Measurements from ENCODE around the gene OGFR.

The OGFR gene

DNA sequence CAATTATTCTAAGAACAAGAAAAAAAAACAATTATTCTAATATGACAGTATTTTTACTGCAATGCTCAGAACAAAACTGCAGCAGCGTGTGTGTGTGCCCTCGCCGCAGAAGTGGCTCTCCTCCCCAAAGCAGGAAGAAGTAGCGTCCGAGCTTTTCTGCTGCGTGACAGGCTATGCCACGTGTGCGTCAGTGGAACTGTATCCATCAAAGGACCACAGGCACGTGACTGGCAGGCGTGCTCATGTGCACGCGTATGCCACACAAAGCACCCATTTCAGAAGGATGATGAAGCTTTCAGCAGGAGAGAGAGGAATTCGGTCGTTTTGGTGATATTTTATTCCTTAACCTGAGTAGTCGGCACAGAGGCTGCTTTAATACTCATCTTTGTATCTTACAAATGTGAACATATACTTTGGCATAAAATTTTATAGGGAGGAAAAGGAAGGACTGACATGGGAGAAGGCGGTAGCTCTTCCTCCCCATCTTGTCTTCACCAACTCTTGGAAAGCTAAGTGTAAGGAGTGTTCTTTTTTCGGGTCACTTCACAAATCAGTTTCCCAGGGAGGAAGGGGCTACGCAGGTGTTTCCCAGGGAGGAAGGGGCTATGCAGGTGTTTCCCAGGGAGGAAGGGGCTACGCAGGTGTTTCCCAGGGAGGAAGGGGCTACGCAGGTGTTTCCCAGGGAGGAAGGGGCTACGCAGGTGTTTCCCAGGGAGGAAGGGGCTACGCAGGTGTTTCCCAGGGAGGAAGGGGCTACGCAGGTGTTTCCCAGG lies 53.6 kb downstream of the OGFR start:
- DNase-seq (ENCODE audit: low read depth): no peak
- TF ChIP-seq, protein P1, sequence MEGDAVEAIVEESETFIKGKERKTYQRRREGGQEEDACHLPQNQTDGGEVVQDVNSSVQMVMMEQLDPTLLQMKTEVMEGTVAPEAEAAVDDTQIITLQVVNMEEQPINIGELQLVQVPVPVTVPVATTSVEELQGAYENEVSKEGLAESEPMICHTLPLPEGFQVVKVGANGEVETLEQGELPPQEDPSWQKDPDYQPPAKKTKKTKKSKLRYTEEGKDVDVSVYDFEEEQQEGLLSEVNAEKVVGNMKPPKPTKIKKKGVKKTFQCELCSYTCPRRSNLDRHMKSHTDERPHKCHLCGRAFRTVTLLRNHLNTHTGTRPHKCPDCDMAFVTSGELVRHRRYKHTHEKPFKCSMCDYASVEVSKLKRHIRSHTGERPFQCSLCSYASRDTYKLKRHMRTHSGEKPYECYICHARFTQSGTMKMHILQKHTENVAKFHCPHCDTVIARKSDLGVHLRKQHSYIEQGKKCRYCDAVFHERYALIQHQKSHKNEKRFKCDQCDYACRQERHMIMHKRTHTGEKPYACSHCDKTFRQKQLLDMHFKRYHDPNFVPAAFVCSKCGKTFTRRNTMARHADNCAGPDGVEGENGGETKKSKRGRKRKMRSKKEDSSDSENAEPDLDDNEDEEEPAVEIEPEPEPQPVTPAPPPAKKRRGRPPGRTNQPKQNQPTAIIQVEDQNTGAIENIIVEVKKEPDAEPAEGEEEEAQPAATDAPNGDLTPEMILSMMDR (IDR thresholded peaks at IDR 0.05; ENCODE audit: control insufficient read depth, extremely low read depth, insufficient read depth): no peak
- H3K4me3 ChIP-seq (ENCODE audit: low read depth, low read length): no peak overlapping the region

DNA sequence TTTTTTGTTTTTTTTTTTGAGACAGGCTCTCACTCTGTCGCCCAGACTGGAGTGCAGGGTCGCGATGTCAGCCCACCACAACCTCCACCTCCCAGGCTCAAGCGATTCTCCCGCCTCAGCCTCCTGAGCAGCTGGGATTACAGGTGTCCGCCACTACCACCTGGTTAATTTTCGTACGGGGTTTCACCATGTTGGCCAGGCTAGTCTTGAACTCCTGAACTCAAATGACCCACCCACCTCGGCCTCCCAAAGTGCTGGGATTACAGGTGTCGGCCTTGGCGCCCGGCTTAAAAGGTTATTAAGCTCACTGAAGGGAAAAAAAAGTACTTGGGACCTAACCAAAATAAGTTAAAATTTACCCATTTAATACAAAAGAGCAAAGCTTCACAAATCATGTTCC lies 55.1 kb downstream of the OGFR start:
- H3K4me3 ChIP-seq (ENCODE audit: low read depth, low read length): peak overlapping the region; percentile 53; the same call in 1 of the 2 replicates
- no peak for DNase-seq (ENCODE audit: low read depth)
- TF ChIP-seq, protein P1 (IDR thresholded peaks at IDR 0.05; ENCODE audit: control insufficient read depth, extremely low read depth, insufficient read depth): no peak

- peak overlapping the region; percentile 53 for H3K4me3 ChIP-seq (ENCODE audit: low read depth, low read length)
- DNase-seq (ENCODE audit: low read depth): no peak
- TF ChIP-seq, protein P1 (IDR thresholded peaks at IDR 0.05; ENCODE audit: control insufficient read depth, extremely low read depth, insufficient read depth): peak; percentile 33; the same call in 1 of the 2 replicates
Measured at GRCh38 chr20:62860391-62860923, 55.8 kb downstream of the OGFR start.

GRCh38 chr20:62860924-62861691 lies 56.5 kb downstream of the OGFR start:
- TF ChIP-seq, protein P1 (IDR thresholded peaks at IDR 0.05; ENCODE audit: control insufficient read depth, extremely low read depth, insufficient read depth): no peak
- peak overlapping the region; percentile 53 for H3K4me3 ChIP-seq (ENCODE audit: low read depth, low read length)
- DNase-seq (ENCODE audit: low read depth): no peak

- peak within 1 kb of the TSS; percentile 53 for H3K4me3 ChIP-seq (ENCODE audit: low read depth, low read length)
- DNase-seq (ENCODE audit: low read depth): peak; percentile 61
- TF ChIP-seq, protein P1 (IDR thresholded peaks at IDR 0.05; ENCODE audit: control insufficient read depth, extremely low read depth, insufficient read depth): no peak
Measured at GRCh38 chr20:62861726-62862336, 57.2 kb downstream of the OGFR start, which contains the start of gene TCFL5. Gene TCFL5 (minus strand): TSS chr20:62861822. CDS start chr20:62861670, 152 bp downstream.

Data from LNCaP clone FGC (cell line).